ENCODE measurements around the gene SORBS2. TPM values are rescaled to one million over a fixed set of nuclear protein-coding genes. Genes with fewer than 3 reads are reported as not detected.

SORBS2 gene
- under 0.01 and 0.18 TPM in 2 replicates for total RNA-seq (2012; rRNA removed)
- polyA plus RNA-seq (2012; rRNA removed) = 0.29 TPM in 1 of 2 replicates, not detected in the other
- polyA plus RNA-seq (2012; cell fraction: cytosol; rRNA removed) = 0.03 TPM in 1 of 2 replicates, not detected in the other
- polyA plus RNA-seq (2012; cell fraction: nucleus; rRNA removed; ENCODE audit: low replicate concordance) = 0.25 TPM in 1 of 2 replicates, not detected in the other
- percentile 7 among the genes with signal in this experiment for Bru-seq, nascent RNA
- percentile 9 among the genes with signal in this experiment for BruChase-seq, experiment 1, labeled RNA remaining after a 6-hour chase
- percentile 7 among the genes with signal in this experiment for BruChase-seq, experiment 2, labeled RNA remaining after a 2-hour chase
- long read RNA-seq = 0 reads

GRCh38 chr4:185811509-185812364, at the start of gene SORBS2:
TSS of gene SORBS2 (minus strand) at chr4:185812194. CDS start at chr4:185690571, 121,623 bp downstream.
- peak; percentile 25 for DNase-seq
- no peaks in the 10 kb centered on the region for H3K9me1 ChIP-seq (ENCODE audit: insufficient read depth, low read length)
- H2BK20ac ChIP-seq (ENCODE audit: low read depth, low read length) = no peak within 1 kb of the TSS
- peak within 1 kb of the TSS; percentile 45 for H2AFZ ChIP-seq (replicated peaks; ENCODE audit: low read length, poor library complexity)
- H3K4me2 ChIP-seq (ENCODE audit: low read depth, low read length) = no peak within 1 kb of the TSS
- intact Hi-C loops (cut with micrococcal nuclease) = no loop called here
- in situ Hi-C loops (cut with MboI; ENCODE audit: low sequenced_read_pairs) = no loop called here
- no peak within 1 kb of the TSS for H3K4ac ChIP-seq (ENCODE audit: low read depth, low read length)
- no peak within 1 kb of the TSS for H4K91ac ChIP-seq (ENCODE audit: insufficient read depth, low read depth, low read length)
- no peaks in the 10 kb centered on the region for H3K79me1 ChIP-seq (ENCODE audit: low read depth in 1 of 2, low read length in 2 of 2)
- peaks cover 33% of the 10 kb centered on the region for H3K27me3 ChIP-seq (ENCODE audit: control insufficient read depth, insufficient read depth, low read length)
- no TSS peak for BruUV-seq (replicated peaks)
- no peaks in the 10 kb centered on the region for H4K20me1 ChIP-seq (ENCODE audit: insufficient read depth, low read length)
- H2AK5ac ChIP-seq (ENCODE audit: low read depth, low read length) = no peak within 1 kb of the TSS
- H3K27ac ChIP-seq (ENCODE audit: insufficient read depth, low read length) = no peak within 1 kb of the TSS
- TF ChIP-seq MXI1 (IDR thresholded peaks at IDR 0.05; ENCODE audit: borderline replicate concordance, low read depth, low read length) (no peak), ELK1 (IDR thresholded peaks at IDR 0.05; ENCODE audit: borderline replicate concordance, low read depth, low read length) (no peak)
- H3K9ac ChIP-seq (ENCODE audit: low read depth, low read length) = no peak within 1 kb of the TSS
- ChIA-PET CTCF (interaction anchor here (0.6 kb wide), 2 partner anchors 359 to 1113 kb away, joined by 4 to 5 read pairs; no protein-coding TSS in a partner anchor), POLR2A (ENCODE audit: unreplicated experiment) (no interaction called here)
- H2BK5ac ChIP-seq (ENCODE audit: low read depth, low read length, poor library complexity, severe bottlenecking) = no peak within 1 kb of the TSS
- no peak within 1 kb of the TSS for H4K8ac ChIP-seq (ENCODE audit: low read depth in 2 of 2, low read length in 2 of 2)
- no peak within 1 kb of the TSS for H2AK9ac ChIP-seq (replicated peaks; ENCODE audit: low read depth, low read length, poor library complexity)
- H3K14ac ChIP-seq (replicated peaks; ENCODE audit: low read depth, low read length) = no peak within 1 kb of the TSS
- no peaks in the 10 kb centered on the region for H3K4me1 ChIP-seq (ENCODE audit: control insufficient read depth, insufficient read depth, low read length)
- H2BK15ac ChIP-seq (ENCODE audit: low read depth, low read length) = no peak within 1 kb of the TSS
- peak; percentile 35; the same call in 1 of the 2 replicates for ATAC-seq (ENCODE audit: low read depth)
- 87% methylated on average over 3 of the region's 20 CpGs; no CpG with 5 or more reads in 1 of the 2 experiments for WGBS, 2 experiments (ENCODE audit: extremely low coverage in 2 of 2, insufficient read length in 1 of 2)
- H3K4me3 ChIP-seq (ENCODE audit: insufficient read depth, low read depth, low read length) = no peak within 1 kb of the TSS
- dilution Hi-C loops (cut with HindIII; ENCODE audit: low sequenced_read_pairs, unreplicated experiment) = no loop called here
- no peak within 1 kb of the TSS for H3K56ac ChIP-seq (ENCODE audit: extremely low read depth, insufficient read depth, low read length)
- H4K5ac ChIP-seq (ENCODE audit: low read depth, low read length) = no peak within 1 kb of the TSS
- no peak within 1 kb of the TSS for H2BK120ac ChIP-seq (ENCODE audit: low read depth, low read length)
- no peak within 1 kb of the TSS for H3K18ac ChIP-seq (ENCODE audit: low read depth, low read length)
- no peaks in the 10 kb centered on the region for H3K9me3 ChIP-seq (ENCODE audit: control insufficient read depth, insufficient read depth, low read length)
- no peaks in the 10 kb centered on the region for H3K36me3 ChIP-seq (ENCODE audit: control insufficient read depth, insufficient read depth, low read length)
- H3K23ac ChIP-seq (ENCODE audit: low read depth, low read length) = no peak within 1 kb of the TSS

All from IMR-90 (cell line).